GM12873 (cell line): ENCODE measurements around the gene SGMS2.

ENCODE experiments used
- TF ChIP-seq, protein P1 (sequence below): IDR thresholded peaks from 2 replicates; pipeline ENCODE4 v1.5.1; 2012; ENCODE audit warnings: low read depth, mild to moderate bottlenecking, moderate library complexity, low read length, control low read depth; ENCODE audit not compliant: insufficient read depth; ENCODE audit errors: missing control alignments

The SGMS2 gene

GRCh38 chr4:107858158-107858742, 33.5 kb downstream of the SGMS2 start:
- TF ChIP-seq, protein P1, sequence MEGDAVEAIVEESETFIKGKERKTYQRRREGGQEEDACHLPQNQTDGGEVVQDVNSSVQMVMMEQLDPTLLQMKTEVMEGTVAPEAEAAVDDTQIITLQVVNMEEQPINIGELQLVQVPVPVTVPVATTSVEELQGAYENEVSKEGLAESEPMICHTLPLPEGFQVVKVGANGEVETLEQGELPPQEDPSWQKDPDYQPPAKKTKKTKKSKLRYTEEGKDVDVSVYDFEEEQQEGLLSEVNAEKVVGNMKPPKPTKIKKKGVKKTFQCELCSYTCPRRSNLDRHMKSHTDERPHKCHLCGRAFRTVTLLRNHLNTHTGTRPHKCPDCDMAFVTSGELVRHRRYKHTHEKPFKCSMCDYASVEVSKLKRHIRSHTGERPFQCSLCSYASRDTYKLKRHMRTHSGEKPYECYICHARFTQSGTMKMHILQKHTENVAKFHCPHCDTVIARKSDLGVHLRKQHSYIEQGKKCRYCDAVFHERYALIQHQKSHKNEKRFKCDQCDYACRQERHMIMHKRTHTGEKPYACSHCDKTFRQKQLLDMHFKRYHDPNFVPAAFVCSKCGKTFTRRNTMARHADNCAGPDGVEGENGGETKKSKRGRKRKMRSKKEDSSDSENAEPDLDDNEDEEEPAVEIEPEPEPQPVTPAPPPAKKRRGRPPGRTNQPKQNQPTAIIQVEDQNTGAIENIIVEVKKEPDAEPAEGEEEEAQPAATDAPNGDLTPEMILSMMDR = no peak

DNA sequence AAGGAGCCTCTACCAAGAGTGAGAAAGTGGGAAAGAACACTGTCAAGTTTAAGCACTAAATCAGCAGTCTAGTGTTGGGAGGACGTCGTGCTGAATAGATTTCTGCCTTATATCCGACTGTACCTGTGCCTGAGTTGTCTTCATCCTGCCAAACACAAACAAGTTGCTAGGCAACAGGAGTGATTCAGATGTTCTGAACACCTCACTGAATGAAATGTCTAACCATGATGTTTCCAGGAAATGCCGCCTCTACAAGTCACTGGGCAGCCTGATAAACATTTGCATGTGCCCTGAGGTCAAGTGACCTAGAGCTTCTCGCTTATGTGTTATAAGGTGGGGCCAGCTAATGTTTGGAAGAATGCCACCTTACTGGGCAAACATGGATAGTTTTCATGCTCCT, 37.9 kb downstream of the SGMS2 start:
- TF ChIP-seq, protein P1 = no peak

GRCh38 chr4:107863416-107863815, 38.7 kb downstream of the SGMS2 start:
- TF ChIP-seq, protein P1 = no peak

GRCh38 chr4:107863850-107864371, 39.2 kb downstream of the SGMS2 start:
- TF ChIP-seq, protein P1 = no peak

GRCh38 chr4:107866726-107867125, 42.0 kb downstream of the SGMS2 start:
- TF ChIP-seq, protein P1 = no peak

- TF ChIP-seq, protein P1 = no peak
Observed at GRCh38 chr4:107870236-107870635, 45.5 kb downstream of the SGMS2 start.

- TF ChIP-seq, protein P1 = no peak
Observed at GRCh38 chr4:107870916-107871786, 46.4 kb downstream of the SGMS2 start.
